CD4-positive, alpha-beta T cell (primary cell): ENCODE data around the gene ISCU. TPM values are rescaled to one million over a fixed set of nuclear protein-coding genes. Genes with fewer than 3 reads are reported as not detected.

Source experiments
- ATAC-seq: fragments of 200-7000 bp; cut with Tn5 transposase; one replicate; pipeline ENCODE4 v1.10.0; 2022; ENCODE audit warnings: mild to moderate bottlenecking; ENCODE audit not compliant: poor library complexity
- CTCF ChIA-PET: fragments of 350-600 bp; sonication (Branson Sonifier 250); formaldehyde crosslinking; loops from one replicate; lab custom pipeline; 2021; ENCODE audit warnings: antibody characterized with exemption, inconsistent platforms; lab: Charles Lee
- POLR2A ChIA-PET: fragments of 350-600 bp; sonication (Branson Sonifier 250); formaldehyde crosslinking; loops from one replicate; lab custom pipeline; 2021; ENCODE audit warnings: antibody characterized with exemption, inconsistent platforms; lab: Charles Lee
- DNase-seq, 14 experiments: peaks; one replicate each; pipeline ENCODE4 v3.0.0-alpha.2; 2013 to 2020; ENCODE audit warnings: mixed read lengths in 2 of 14
- H3K27ac ChIP-seq, 2 donors: one replicate each; pipeline versions ENCODE4 v1.5.1 to v1.7.0; 2013; ENCODE audit warnings: low read length in 2 of 2, low read depth in 1 of 2, mild to moderate bottlenecking in 1 of 2
- H3K27me3 ChIP-seq, 2 experiments: 1 replicate in 1 of 2; 2 replicates in 1 of 2; pipeline versions ENCODE4 v1.6.1 to v1.7.0; 2013; ENCODE audit warnings: low read length in 2 of 2, control low read depth in 1 of 2, mild to moderate bottlenecking in 1 of 2, moderate library complexity in 1 of 2; ENCODE audit not compliant: insufficient read depth in 2 of 2, control insufficient read depth in 1 of 2
- H3K36me3 ChIP-seq: one replicate; pipeline ENCODE4 v1.6.1; 2013; ENCODE audit warnings: low read length, control low read depth; ENCODE audit not compliant: insufficient read depth
- H3K4me1 ChIP-seq: one replicate; pipeline ENCODE4 v1.6.1; 2013; ENCODE audit warnings: low read length, control low read depth; ENCODE audit not compliant: insufficient read depth
- H3K4me3 ChIP-seq: one replicate; pipeline ENCODE4 v1.5.1; 2013; ENCODE audit warnings: mild to moderate bottlenecking, low read length, moderate library complexity
- H3K9me3 ChIP-seq, 2 experiments: 1 replicate in 1 of 2; 2 replicates in 1 of 2; pipeline versions ENCODE4 v1.6.1 to v1.7.0; 2013; ENCODE audit warnings: low read length in 2 of 2, mild to moderate bottlenecking in 2 of 2, control low read depth in 1 of 2, moderate library complexity in 1 of 2; ENCODE audit not compliant: control insufficient read depth in 1 of 2, insufficient read depth in 1 of 2
- H3K27ac Mint-ChIP-seq: one replicate; pipeline ENCODE4 v1.8.0; 2020; ENCODE audit warnings: mixed read lengths
- H3K27me3 Mint-ChIP-seq: one replicate; pipeline ENCODE4 v1.8.0; 2021; ENCODE audit warnings: mixed read lengths
- H3K36me3 Mint-ChIP-seq: one replicate; pipeline ENCODE4 v1.8.0; 2021; ENCODE audit warnings: low read depth, mixed read lengths
- H3K4me1 Mint-ChIP-seq: one replicate; pipeline ENCODE4 v1.8.0; 2021; ENCODE audit warnings: low read depth, mixed read lengths
- H3K4me3 Mint-ChIP-seq: one replicate; pipeline ENCODE4 v1.8.0; 2020; ENCODE audit warnings: mild to moderate bottlenecking, mixed read lengths
- H3K9me3 Mint-ChIP-seq: one replicate; pipeline ENCODE4 v1.8.0; 2020; ENCODE audit warnings: mixed read lengths
- intact Hi-C, 2 experiments: fragments of 100-400 bp; cut with DNase I in 1 of 2; cut with micrococcal nuclease in 1 of 2; formaldehyde crosslinking; loops; one replicate each; pipeline versions ENCODE4 v1.15.1 to v1.9.0; 2023 to 2025; cut with DNase I, micrococcal nuclease
- total RNA-seq, 174 experiments: library from RNA in 2 of 174; stranded (reverse) in 2 of 174; gene quantifications; one replicate each; pipeline ENCODE4 v1.2.3 and lab custom pipeline; 2021 to 2026
- TF ChIP-seq, protein P1 (sequence below): fragments of 200-600 bp; IDR thresholded peaks from one replicate; pipeline ENCODE4 v1.8.0; 2022; ENCODE audit warnings: antibody characterized with exemption, mild to moderate bottlenecking

The ISCU gene
- total RNA-seq, 2 experiments from 2014 or later, result 269 to 270 TPM

DNA sequence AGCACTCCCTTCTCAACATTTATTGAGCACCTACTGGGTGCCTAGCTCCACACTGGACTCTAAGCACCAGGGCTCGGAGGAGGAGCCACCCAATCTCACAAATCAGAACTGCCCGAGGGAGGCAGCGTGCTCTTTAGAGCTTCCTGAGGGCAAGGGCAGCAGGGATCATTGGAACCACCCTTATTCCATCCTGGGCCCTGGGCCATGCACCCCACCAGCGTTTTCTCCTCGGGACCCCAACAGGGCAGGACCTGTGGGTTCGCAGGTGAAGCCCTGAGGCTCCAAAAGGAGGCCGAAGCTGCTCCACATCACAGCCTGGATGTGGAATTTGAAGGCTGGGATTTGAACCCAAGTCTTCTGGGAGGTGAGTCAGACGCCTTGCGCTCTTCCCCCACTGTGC lies 20.1 kb downstream of the ISCU start:
- H3K27me3 Mint-ChIP-seq, result no peaks in the 10 kb centered on the region
- H3K4me3 ChIP-seq, result no peak overlapping the region
- no peaks in the 10 kb centered on the region for H3K36me3 ChIP-seq
- DNase-seq, result no peak
- ChIA-PET POLR2A (no interaction called here), CTCF (no interaction called here)
- H3K27ac Mint-ChIP-seq, result no peak overlapping the region
- TF ChIP-seq, protein P1, sequence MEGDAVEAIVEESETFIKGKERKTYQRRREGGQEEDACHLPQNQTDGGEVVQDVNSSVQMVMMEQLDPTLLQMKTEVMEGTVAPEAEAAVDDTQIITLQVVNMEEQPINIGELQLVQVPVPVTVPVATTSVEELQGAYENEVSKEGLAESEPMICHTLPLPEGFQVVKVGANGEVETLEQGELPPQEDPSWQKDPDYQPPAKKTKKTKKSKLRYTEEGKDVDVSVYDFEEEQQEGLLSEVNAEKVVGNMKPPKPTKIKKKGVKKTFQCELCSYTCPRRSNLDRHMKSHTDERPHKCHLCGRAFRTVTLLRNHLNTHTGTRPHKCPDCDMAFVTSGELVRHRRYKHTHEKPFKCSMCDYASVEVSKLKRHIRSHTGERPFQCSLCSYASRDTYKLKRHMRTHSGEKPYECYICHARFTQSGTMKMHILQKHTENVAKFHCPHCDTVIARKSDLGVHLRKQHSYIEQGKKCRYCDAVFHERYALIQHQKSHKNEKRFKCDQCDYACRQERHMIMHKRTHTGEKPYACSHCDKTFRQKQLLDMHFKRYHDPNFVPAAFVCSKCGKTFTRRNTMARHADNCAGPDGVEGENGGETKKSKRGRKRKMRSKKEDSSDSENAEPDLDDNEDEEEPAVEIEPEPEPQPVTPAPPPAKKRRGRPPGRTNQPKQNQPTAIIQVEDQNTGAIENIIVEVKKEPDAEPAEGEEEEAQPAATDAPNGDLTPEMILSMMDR, result no peak
- H3K4me1 ChIP-seq, result no peaks in the 10 kb centered on the region
- no peak for ATAC-seq
- intact Hi-C loops, result no loop called here
- no peak overlapping the region for H3K4me3 Mint-ChIP-seq
- no peak overlapping the region for H3K27ac ChIP-seq
- no peaks in the 10 kb centered on the region for H3K36me3 Mint-ChIP-seq
- H3K9me3 Mint-ChIP-seq, result no peaks in the 10 kb centered on the region
- H3K9me3 ChIP-seq, result no peaks in the 10 kb centered on the region
- no peaks in the 10 kb centered on the region for H3K27me3 ChIP-seq
- no peaks in the 10 kb centered on the region for H3K4me1 Mint-ChIP-seq

DNA sequence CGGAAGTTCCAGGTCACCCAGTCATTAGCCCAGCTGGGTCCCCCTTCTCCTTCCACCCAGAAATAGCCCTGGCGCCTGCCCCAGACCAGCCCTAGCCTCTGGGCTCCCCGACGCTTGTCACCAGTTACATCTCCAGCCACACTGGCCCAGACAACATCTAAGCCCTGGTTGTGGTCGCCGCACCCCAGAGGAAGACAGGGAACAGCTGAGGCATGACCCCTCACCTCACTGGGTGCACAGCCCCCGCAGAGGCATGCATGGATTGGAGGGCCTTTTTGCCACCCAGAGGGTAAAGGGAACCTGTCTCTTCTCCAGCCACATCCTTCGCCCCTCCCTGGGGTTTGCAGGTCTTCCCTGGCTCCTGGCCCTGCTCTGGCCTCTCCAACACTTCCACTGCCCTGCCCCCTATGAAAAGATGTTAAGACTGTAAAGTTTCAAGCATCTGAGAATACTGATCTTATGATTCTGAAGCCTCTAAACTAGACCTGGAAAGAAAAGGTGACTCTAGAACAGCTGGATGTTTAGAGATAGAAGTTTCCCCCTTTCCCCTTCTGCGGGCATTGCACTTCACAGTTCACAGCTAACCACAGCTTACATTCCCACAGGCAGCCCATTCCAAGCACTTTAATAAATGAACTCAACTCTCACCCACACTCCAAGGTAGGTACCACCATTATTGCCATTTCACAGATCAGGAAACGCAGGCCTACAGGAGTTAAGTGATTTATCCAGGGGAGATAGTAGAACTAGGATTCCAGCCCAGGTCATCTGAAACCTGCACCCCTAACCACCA lies 20.8 kb downstream of the ISCU start:
- Mint-ChIP-seq H3K4me1 (no peaks in the 10 kb centered on the region), H3K27me3 (no peaks in the 10 kb centered on the region), H3K4me3 (no peak overlapping the region), H3K9me3 (no peaks in the 10 kb centered on the region), H3K36me3 (no peaks in the 10 kb centered on the region), H3K27ac (no peak overlapping the region)
- Histone ChIP-seq H3K27ac (no peak overlapping the region), H3K36me3 (no peaks in the 10 kb centered on the region), H3K4me1 (no peaks in the 10 kb centered on the region), H3K27me3 (no peaks in the 10 kb centered on the region), H3K9me3 (no peaks in the 10 kb centered on the region), H3K4me3 (no peak overlapping the region)
- DNase-seq (no peak), ATAC-seq (no peak)
- POLR2A ChIA-PET, result no interaction called here
- TF ChIP-seq, protein P1, result no peak
- intact Hi-C loops, result no loop called here
- CTCF ChIA-PET, result no interaction called here

DNA sequence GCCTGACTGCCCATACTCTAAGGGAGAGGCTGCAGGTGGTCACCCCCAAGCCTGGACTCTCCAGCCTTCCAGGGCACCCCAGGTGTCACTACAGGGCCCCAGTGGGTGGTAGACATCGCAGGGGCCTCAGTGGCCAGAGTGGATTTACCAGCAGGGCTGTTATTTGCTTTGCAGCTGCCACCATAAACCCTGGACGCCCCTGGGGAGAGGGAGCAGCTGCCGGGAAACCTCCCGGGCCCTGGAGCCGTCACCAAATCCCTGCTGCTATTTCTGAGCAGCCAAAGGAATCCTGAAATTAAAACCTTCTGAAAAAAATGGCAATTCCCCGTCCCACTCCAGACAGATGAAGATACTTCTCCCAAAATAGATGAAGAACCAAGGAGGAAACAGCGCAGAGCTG lies 21.6 kb downstream of the ISCU start:
- no peaks in the 10 kb centered on the region for H3K27me3 Mint-ChIP-seq
- no peaks in the 10 kb centered on the region for H3K36me3 ChIP-seq
- H3K4me3 Mint-ChIP-seq, result no peak overlapping the region
- ATAC-seq (no peak), DNase-seq (no peak)
- no peaks in the 10 kb centered on the region for H3K9me3 Mint-ChIP-seq
- no peak overlapping the region for H3K4me3 ChIP-seq
- CTCF ChIA-PET, result no interaction called here
- H3K36me3 Mint-ChIP-seq, result no peaks in the 10 kb centered on the region
- no peaks in the 10 kb centered on the region for H3K9me3 ChIP-seq
- H3K27ac ChIP-seq, result no peak overlapping the region
- no peaks in the 10 kb centered on the region for H3K4me1 ChIP-seq
- H3K27me3 ChIP-seq, result no peaks in the 10 kb centered on the region
- intact Hi-C loops, result no loop called here
- no peaks in the 10 kb centered on the region for H3K4me1 Mint-ChIP-seq
- TF ChIP-seq, protein P1, result no peak
- no peak overlapping the region for H3K27ac Mint-ChIP-seq
- POLR2A ChIA-PET, result no interaction called here
